ENCODE measurements around the gene SAMD9. TPM values are rescaled to one million over a fixed set of nuclear protein-coding genes. Genes with fewer than 3 reads are reported as not detected.

The SAMD9 gene
- total and polyA plus RNA-seq, 2 experiments from 2014 or later = 0.54 to 4.4 TPM

DNA sequence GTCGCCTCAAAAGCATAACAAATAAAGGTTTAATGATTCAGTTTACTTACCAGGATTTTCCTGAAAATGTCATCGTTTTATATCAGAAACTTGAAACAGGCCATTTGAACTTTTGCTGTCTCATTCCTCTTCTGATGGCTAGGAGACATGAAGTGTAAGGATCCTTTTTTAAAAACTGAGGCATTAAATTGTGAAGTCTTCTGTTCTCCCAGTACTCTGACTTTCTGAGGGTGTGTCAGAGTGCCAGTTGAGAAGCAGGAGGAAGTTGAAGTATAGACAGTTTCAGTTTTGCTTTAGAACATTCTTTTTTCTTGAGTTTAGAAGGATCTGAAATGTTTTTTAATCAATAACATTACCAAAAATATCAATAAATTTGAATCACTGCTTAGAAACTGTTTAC lies 30.4 kb upstream of the SAMD9 start, which contains the start of gene SAMD9L:
Gene SAMD9L (minus strand): TSS at position 242 of the 400 bp plus-strand sequence. CDS start 12,414 bp downstream, outside the sequence.
- TF ChIP-seq EZH2phosphoT487 (IDR thresholded peaks at IDR 0.05; ENCODE audit: low read depth, severe bottlenecking, unreplicated experiment) (no peak), CTCF (IDR thresholded peaks at IDR 0.05; ENCODE audit: poor library complexity) (no peak), EZH2 (IDR thresholded peaks at IDR 0.05; ENCODE audit: borderline replicate concordance) (no peak)
- no peak for DNase-seq (ENCODE audit: low spot score)
- Histone ChIP-seq H2AFZ (peak within 1 kb of the TSS; percentile 32), H3K4me3 (no peak within 1 kb of the TSS), H3K9me3 (ENCODE audit: low read depth) (no peaks in the 10 kb centered on the region), H3K4me1 (ENCODE audit: insufficient read depth) (peaks cover 4% of the 10 kb centered on the region), H3K4me2 (peak within 1 kb of the TSS; percentile 61), H3K36me3 (replicated peaks; ENCODE audit: insufficient read depth, low read depth) (no peaks in the 10 kb centered on the region), H3K79me2 (no peaks in the 10 kb centered on the region), H3K9me2 (replicated peaks; ENCODE audit: insufficient read depth) (no peaks in the 10 kb centered on the region), H3K27me3 (no peaks in the 10 kb centered on the region), H3K27ac (no peak within 1 kb of the TSS), H4K20me1 (ENCODE audit: insufficient read depth, poor library complexity, severe bottlenecking) (no peaks in the 10 kb centered on the region)
- WGBS (ENCODE audit: low lambda C conversion rate, missing lambda C conversion rate) = 70% methylated on average over 2 of the region's 2 CpGs

DNA sequence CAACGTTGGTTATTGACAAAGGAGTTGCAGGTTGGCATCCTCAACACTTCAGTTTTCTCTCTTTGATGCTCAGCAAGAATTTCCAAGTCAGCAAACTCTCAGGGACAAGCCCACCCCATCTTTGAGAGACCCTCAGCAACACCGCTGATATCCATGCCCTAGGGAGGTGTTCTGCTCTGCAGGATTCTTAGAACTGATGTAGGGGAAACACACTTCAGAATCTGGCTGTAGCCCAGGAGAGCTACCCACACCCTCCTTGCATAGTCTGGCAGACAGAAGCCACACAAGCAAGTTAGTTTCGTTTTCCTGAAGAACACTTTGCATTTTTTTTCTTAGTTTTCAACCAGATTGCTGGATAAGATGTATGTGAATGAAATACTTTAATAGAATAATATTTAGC lies 29.6 kb upstream of the SAMD9 start:
- H3K27ac ChIP-seq = no peak overlapping the region
- peak; percentile 19 for DNase-seq (ENCODE audit: low spot score)

GRCh38 chr7:93146472-93147141 lies 28.8 kb upstream of the SAMD9 start:
- H3K9me2 ChIP-seq (replicated peaks; ENCODE audit: insufficient read depth) = no peaks in the 10 kb centered on the region
- H3K4me1 ChIP-seq (ENCODE audit: insufficient read depth) = peaks cover 4% of the 10 kb centered on the region
- H3K9me3 ChIP-seq (ENCODE audit: low read depth) = no peaks in the 10 kb centered on the region
- H3K27ac ChIP-seq = no peak overlapping the region
- H3K27me3 ChIP-seq = no peaks in the 10 kb centered on the region
- TF ChIP-seq CTCF (IDR thresholded peaks at IDR 0.05; ENCODE audit: poor library complexity) = no peak
- no peak for TF ChIP-seq EZH2 (IDR thresholded peaks at IDR 0.05; ENCODE audit: borderline replicate concordance)
- TF ChIP-seq EZH2phosphoT487 (IDR thresholded peaks at IDR 0.05; ENCODE audit: low read depth, severe bottlenecking, unreplicated experiment) = no peak
- H3K4me2 ChIP-seq = peak overlapping the region; percentile 61
- DNase-seq (ENCODE audit: low spot score) = no peak
- H3K36me3 ChIP-seq (replicated peaks; ENCODE audit: insufficient read depth, low read depth) = no peaks in the 10 kb centered on the region
- 82% methylated on average over 5 of the region's 5 CpGs for WGBS (ENCODE audit: low lambda C conversion rate, missing lambda C conversion rate)
- peak overlapping the region; percentile 32 for H2AFZ ChIP-seq
- H4K20me1 ChIP-seq (ENCODE audit: insufficient read depth, poor library complexity, severe bottlenecking) = no peaks in the 10 kb centered on the region
- H3K79me2 ChIP-seq = no peaks in the 10 kb centered on the region
- H3K4me3 ChIP-seq = no peak overlapping the region

More for the DNA sequence above, 29.6 kb upstream of the SAMD9 start:
- Histone ChIP-seq H3K4me3 (no peak overlapping the region), H3K4me1 (ENCODE audit: insufficient read depth) (peaks cover 4% of the 10 kb centered on the region), H2AFZ (peak overlapping the region; percentile 32), H4K20me1 (ENCODE audit: insufficient read depth, poor library complexity, severe bottlenecking) (no peaks in the 10 kb centered on the region), H3K9me3 (ENCODE audit: low read depth) (no peaks in the 10 kb centered on the region), H3K79me2 (no peaks in the 10 kb centered on the region), H3K9me2 (replicated peaks; ENCODE audit: insufficient read depth) (no peaks in the 10 kb centered on the region), H3K4me2 (peak overlapping the region; percentile 61), H3K36me3 (replicated peaks; ENCODE audit: insufficient read depth, low read depth) (no peaks in the 10 kb centered on the region), H3K27me3 (no peaks in the 10 kb centered on the region)
- 43% methylated on average over 3 of the region's 3 CpGs for WGBS (ENCODE audit: low lambda C conversion rate, missing lambda C conversion rate)
- TF ChIP-seq CTCF (IDR thresholded peaks at IDR 0.05; ENCODE audit: poor library complexity) = no peak
- no peak for TF ChIP-seq EZH2phosphoT487 (IDR thresholded peaks at IDR 0.05; ENCODE audit: low read depth, severe bottlenecking, unreplicated experiment)
- TF ChIP-seq EZH2 (IDR thresholded peaks at IDR 0.05; ENCODE audit: borderline replicate concordance) = no peak

All from hepatocyte (in vitro differentiated cells).